ENCODE measurements around the gene NFAM1.

DNA sequence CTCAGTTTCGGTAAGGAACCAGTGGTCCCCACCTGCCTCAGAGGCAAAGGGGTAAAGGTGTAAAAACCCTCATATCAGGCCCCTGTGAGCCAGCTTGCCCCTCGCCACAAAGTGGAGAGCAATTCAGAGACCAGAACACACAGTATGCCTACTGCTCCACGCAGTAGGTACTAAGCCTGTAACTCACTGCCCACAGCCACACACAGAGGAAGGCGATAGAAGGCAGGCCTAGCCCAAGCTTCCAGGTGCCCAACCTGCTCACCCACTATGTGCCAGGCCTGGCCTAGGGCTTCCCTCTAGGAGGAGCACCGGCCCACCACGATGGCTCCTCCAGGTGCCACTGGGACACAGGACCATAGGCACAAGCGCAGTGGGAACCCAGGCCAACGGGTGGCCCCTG, 98.7 kb downstream of the NFAM1 start:
- TF ChIP-seq EZH2 (IDR thresholded peaks at IDR 0.05; ENCODE audit: insufficient read depth, poor library complexity, severe bottlenecking), result no peak
- TF ChIP-seq EZH2phosphoT487 (IDR thresholded peaks at IDR 0.05; ENCODE audit: insufficient read depth, low read depth), result no peak
